Lower lobe of right lung (tissue), 2 donors: Measurements from ENCODE around the gene NLE1. TPM values are rescaled to one million over a fixed set of nuclear protein-coding genes. Genes with fewer than 3 reads are reported as not detected.

Source experiments
- ATAC-seq, 2 donors: fragments of 200-7000 bp; cut with Tn5 transposase; one replicate each; pipeline ENCODE4 v1.9.1; 2020 to 2022; ENCODE audit warnings: mild to moderate bottlenecking in 2 of 2, moderate library complexity in 2 of 2
- DNase-seq: peaks from one replicate; pipeline ENCODE4 v3.0.0-alpha.2; 2020
- H3K27ac ChIP-seq: fragments of 200-600 bp; one replicate; pipeline ENCODE4 v1.8.0; 2022
- H3K27me3 ChIP-seq: fragments of 200-600 bp; one replicate; pipeline ENCODE4 v1.8.0; 2022; ENCODE audit warnings: low read depth
- H3K36me3 ChIP-seq: fragments of 200-600 bp; one replicate; pipeline ENCODE4 v1.8.0; 2022; ENCODE audit warnings: mild to moderate bottlenecking
- H3K4me1 ChIP-seq: fragments of 200-600 bp; one replicate; pipeline ENCODE4 v1.8.0; 2022
- H3K4me3 ChIP-seq: fragments of 200-600 bp; one replicate; pipeline ENCODE4 v1.8.0; 2022; ENCODE audit warnings: mild to moderate bottlenecking
- H3K9me3 ChIP-seq: fragments of 200-600 bp; one replicate; pipeline ENCODE4 v1.8.0; 2022
- intact Hi-C: fragments of 100-400 bp; cut with DNase I; formaldehyde crosslinking; loops from one replicate; pipeline ENCODE4 v1.11.0; 2022
- total RNA-seq: library from RNA; stranded (reverse); fragmentation: NEBNext Ultra II Directional; extraction: Animal tissue kit (Norgen Biotek cat#: 25700); gene quantifications from one replicate; pipeline ENCODE4 v1.2.1, GENCODE V29; 2021
- TF ChIP-seq, protein P1 (sequence below): fragments of 200-600 bp; IDR thresholded peaks from one replicate; pipeline ENCODE4 v1.8.0; 2022; ENCODE audit warnings: antibody characterized with exemption, mild to moderate bottlenecking
- donor health status: DM: no; HTN: yes; CAD: no; lungs with severe emphysema.

NLE1 gene
- total RNA-seq, 1 donor from 2014 or later: 9.0 TPM

DNA sequence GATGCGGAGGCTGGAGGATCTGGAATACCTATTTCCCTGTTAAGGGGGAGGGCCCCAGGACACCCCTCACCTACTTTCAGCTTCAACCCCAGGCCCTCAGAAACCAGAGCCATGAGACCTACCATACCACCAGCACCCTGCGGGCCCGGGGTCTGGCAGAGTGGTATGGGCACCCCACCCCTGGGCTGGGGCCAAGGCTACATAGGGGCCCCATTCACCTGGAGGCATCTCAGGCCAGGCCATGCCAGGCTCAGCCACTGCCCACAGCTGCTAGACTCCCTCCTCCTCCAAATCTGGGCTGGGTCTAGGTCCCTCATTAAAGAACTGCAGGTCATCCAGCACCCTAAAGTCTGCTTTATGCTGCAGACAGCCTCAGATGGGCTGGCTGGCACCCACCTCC, 11.7 kb downstream of the NLE1 start:
- TF ChIP-seq, protein P1, sequence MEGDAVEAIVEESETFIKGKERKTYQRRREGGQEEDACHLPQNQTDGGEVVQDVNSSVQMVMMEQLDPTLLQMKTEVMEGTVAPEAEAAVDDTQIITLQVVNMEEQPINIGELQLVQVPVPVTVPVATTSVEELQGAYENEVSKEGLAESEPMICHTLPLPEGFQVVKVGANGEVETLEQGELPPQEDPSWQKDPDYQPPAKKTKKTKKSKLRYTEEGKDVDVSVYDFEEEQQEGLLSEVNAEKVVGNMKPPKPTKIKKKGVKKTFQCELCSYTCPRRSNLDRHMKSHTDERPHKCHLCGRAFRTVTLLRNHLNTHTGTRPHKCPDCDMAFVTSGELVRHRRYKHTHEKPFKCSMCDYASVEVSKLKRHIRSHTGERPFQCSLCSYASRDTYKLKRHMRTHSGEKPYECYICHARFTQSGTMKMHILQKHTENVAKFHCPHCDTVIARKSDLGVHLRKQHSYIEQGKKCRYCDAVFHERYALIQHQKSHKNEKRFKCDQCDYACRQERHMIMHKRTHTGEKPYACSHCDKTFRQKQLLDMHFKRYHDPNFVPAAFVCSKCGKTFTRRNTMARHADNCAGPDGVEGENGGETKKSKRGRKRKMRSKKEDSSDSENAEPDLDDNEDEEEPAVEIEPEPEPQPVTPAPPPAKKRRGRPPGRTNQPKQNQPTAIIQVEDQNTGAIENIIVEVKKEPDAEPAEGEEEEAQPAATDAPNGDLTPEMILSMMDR: no peak
- H3K4me1 ChIP-seq: peaks cover 7% of the 10 kb centered on the region
- no peak overlapping the region for H3K4me3 ChIP-seq
- H3K36me3 ChIP-seq: peaks cover 51% of the 10 kb centered on the region
- ATAC-seq (no peak), DNase-seq (no peak)
- no peaks in the 10 kb centered on the region for H3K27me3 ChIP-seq
- intact Hi-C loops: no loop called here
- no peak overlapping the region for H3K27ac ChIP-seq
- no peaks in the 10 kb centered on the region for H3K9me3 ChIP-seq

DNA sequence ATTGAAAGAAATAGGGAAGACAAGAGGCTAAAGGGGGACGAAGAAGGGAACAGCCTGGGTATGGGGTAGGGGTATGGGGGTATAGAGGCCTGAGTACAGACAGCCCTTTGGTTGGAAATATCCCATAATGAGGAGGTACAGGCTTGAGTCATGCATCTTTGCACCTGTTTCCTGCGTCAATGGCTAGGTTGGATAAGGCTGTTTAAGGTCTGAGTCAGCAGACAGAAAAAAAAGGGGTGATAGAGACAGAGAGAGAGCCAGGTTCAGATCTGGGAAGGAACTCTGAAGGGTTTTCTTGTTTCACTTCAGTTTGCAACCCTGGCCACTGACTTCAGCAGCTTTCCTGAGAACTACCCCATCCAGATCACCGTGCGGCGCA, 12.1 kb downstream of the NLE1 start:
- Histone ChIP-seq H3K27ac (no peak overlapping the region), H3K36me3 (peaks cover 47% of the 10 kb centered on the region), H3K4me3 (no peak overlapping the region), H3K9me3 (no peaks in the 10 kb centered on the region), H3K4me1 (peaks cover 7% of the 10 kb centered on the region), H3K27me3 (no peaks in the 10 kb centered on the region)
- DNase-seq (no peak), ATAC-seq (no peak)
- TF ChIP-seq, protein P1: no peak
- intact Hi-C loops: no loop called here

DNA sequence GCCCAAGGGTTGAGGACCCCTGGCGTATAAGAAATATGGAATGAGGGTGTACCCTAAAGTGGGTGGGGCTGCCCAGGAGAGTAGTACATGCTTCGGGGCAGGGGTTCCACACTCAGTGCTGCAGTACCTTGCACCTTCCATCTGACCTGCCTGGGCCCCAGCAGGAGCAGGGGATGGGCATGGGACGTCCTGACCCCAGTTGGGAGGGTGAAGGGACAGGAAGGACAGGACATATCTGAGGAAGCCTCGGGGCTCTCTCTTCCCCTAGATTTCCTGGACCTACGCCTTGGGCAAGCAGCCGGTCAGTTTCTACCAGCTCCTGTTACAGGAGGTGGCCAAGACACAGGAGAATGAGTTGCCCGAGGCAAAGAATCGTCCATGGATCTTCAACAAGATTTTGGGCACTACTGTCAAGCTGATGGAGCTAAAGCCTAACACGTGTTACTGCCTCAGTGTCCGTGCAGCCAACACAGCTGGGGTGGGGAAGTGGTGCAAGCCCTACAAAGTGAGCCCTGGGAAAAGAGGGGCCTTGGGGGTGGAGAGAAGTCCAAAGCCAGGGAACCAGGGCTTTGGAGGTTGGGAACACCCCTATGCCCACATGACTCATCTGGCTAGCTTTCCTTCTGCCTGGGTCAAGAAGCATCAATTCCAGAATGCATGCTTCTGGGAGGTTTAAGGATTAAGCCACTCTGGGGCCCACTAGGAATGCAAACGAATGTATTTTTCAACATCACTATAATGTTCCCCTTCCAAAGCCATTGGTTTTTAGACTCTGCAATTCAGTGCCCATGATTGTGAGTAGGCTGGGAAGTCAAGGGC, 12.7 kb downstream of the NLE1 start:
- H3K27ac ChIP-seq: peak overlapping the region; percentile 2
- no peak for DNase-seq
- ATAC-seq: no peak

DNA sequence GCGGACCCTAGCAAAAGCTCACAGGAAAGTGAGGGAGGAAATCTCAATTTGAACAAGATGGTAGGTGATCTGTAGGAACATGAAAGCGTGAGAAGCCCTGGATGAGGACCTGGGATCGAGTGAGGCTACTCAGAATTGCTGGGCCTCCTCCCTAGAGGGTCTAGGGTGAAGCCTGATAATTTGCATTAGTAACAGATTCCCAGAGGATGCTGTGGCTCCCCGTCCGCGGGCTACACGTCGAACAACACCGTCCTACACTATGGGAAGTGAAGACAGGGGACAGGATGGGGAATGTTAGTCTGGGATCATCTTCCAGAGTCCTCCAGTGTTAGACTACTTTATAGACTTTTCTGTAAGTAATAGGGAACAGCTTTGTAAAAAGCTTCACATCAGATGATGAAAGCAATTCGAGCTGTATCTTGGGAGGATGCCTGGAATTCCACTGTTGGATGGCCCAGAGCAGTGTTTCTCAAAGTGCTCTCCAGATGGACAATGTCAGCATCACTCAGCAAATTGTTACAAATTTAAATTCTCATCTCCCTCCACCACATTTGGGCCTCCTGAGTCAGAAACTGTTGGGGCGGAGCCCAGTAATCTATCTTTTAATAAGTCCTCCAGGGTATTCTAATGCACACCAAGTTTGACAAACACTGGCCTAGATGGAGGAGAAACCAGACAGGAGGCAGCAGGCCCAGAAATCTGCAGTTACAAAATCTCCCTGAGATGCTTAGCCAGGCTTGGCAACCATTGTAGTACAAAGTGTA, 14.2 kb downstream of the NLE1 start:
- no peak overlapping the region for H3K4me3 ChIP-seq
- no peaks in the 10 kb centered on the region for H3K9me3 ChIP-seq
- DNase-seq (no peak), ATAC-seq (peak; percentile 69 to 76)
- H3K27ac ChIP-seq: peak overlapping the region; percentile 36
- TF ChIP-seq, protein P1: no peak
- intact Hi-C loops: no loop called here
- H3K36me3 ChIP-seq: peaks cover 26% of the 10 kb centered on the region
- peaks cover 7% of the 10 kb centered on the region for H3K4me1 ChIP-seq
- H3K27me3 ChIP-seq: no peaks in the 10 kb centered on the region

More for the DNA sequence above, 12.7 kb downstream of the NLE1 start:
- Histone ChIP-seq H3K27me3 (no peaks in the 10 kb centered on the region), H3K4me3 (no peak overlapping the region), H3K36me3 (peaks cover 41% of the 10 kb centered on the region), H3K4me1 (peaks cover 7% of the 10 kb centered on the region), H3K9me3 (no peaks in the 10 kb centered on the region)
- TF ChIP-seq, protein P1: no peak
- intact Hi-C loops: no loop called here

DNA sequence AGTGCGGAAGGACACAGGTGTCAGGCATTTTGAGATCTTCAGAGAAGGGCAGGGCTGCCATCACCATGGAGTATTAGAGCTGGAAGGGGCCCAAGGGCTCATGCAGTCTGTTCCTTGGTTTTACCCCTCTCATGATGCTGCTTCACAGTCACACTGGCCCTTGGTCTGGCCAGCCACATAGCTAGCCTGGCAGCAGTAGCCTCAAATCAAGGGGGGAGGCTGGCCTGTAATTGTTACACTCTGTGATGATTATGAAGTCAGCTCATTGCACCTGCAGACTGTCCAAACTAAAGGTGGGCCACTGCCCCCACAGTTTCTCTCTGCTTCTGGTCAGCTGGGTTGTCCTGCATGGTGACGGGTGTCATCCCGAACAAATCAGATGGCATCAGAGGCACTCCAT, 20.8 kb downstream of the NLE1 start, which contains the start of gene FNDC8:
Gene FNDC8 (plus strand): TSS at position 301 of the 400 bp plus-strand sequence. CDS start 79 bp downstream, at position 380.
- Histone ChIP-seq H3K27ac (no peak within 1 kb of the TSS), H3K9me3 (no peaks in the 10 kb centered on the region), H3K36me3 (no peaks in the 10 kb centered on the region), H3K27me3 (no peaks in the 10 kb centered on the region), H3K4me3 (no peak within 1 kb of the TSS), H3K4me1 (peaks cover 20% of the 10 kb centered on the region)
- ATAC-seq (no peak), DNase-seq (no peak)
- TF ChIP-seq, protein P1: no peak
- intact Hi-C loops: no loop called here
